NCI-H82 treated with DMSO at 0.1 percent for 48 hours (cell line): ENCODE measurements around the gene TTC8.
"Not testable (repeated sequence)": the region's sequence is repeated elsewhere in the genome, so short reads cannot be mapped to it uniquely, and the experiment has no call there.

Experiments
- DNase-seq: peaks from one replicate; lab custom pipeline; 2025; ENCODE audit not compliant: unreplicated experiment; lab: John Stamatoyannopoulos, UW

Gene TTC8

GRCh38 chr14:88824314-88825077 lies at the start of gene TTC8:
Gene TTC8 (plus strand): TSS chr14:88824651. CDS start chr14:88824708, 57 bp downstream.
- DNase-seq = peak; percentile 80

DNA sequence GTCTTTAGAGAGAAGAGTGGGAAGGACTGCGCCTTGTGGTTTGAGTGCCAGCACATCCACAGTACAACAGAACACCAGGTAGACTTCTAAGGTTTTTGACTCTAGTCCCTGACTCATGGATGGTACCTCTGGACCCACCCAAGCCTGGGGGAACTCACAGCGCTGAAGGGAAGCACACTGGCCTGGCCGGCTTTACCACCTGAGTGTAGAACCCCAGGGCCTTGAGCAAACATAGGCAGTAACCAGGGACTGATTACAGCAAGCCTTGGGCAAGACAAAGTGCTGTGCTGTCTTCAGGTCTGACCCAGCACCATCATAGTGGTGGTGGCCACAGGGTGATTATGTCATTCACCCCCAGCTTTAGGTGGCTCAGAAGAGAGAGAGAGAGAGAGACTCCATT lies 48.9 kb upstream of the TTC8 start:
- no peak for DNase-seq

GRCh38 chr14:88785911-88786310 lies 38.5 kb upstream of the TTC8 start:
- no peak for DNase-seq

DNA sequence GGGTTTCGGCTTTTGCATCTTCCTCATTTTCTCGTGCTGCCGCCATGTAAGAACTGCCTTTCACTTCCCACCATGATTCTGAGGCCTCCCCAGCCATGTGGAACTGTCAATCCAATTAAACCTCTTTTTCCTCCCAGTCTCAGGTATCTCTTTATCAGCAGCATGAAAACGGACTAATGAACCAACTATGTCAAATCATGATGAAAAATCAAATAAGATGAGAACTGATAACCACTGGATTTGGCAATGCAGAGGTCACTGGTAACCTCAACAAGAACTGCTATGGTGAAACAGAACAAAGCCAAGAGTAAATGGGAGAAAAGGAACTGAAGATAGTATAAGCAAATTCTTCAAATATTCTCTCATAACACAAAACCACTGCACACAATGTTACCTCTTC lies 37.7 kb upstream of the TTC8 start:
- no peak for DNase-seq

DNA sequence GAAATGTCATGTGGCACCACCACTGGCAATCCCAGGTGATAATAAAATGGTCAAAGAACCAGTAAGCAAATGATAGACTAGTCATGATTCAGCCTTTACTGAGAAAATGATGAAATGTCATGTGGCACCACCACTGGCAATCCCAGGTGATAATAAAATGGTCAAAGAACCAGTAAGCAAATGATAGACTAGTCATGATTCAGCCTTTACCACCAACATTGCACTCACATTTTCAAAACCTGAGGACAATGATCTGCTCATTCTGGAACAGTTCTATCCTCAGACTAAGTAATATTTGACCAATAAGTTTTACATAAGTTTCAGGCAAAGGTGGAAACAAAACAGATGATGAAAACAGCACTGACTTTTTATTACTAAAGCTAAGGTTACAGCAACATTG lies 34.9 kb upstream of the TTC8 start:
- DNase-seq = not testable (repeated sequence)

DNA sequence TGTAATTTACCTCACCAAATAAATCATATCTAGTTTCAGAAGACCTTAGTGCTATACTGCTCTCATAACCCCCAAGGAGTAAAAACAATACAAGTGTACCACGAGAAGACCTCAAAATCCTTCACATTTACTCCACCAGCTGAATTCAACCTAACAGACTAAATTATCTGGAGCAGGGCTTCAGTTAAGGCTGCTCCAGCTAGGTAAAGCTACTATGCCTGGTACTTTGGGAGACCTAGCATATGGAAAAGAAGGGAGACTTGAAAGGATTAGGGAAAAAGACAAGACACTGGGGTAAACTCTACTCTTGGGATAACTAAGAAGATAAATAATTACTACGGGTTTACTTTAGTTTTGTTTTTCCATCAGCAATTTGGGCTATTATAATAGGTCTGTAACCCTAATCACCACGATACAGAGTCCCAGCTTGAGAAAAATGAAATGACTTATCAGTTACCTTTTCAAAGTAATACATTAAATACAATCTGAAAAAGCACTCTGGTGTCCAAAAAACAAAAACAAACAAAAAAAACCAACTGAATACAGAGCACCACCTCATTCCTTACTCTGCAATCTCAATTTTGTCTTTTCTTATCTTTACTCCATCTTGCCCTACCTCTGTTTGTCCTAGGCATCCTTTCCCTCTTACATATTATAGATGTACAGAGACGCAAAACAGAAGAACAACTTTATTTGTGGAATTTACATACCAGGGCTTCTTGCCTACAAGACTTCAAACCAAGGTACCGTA lies 33.8 kb upstream of the TTC8 start:
- DNase-seq = peak; percentile 10

DNA sequence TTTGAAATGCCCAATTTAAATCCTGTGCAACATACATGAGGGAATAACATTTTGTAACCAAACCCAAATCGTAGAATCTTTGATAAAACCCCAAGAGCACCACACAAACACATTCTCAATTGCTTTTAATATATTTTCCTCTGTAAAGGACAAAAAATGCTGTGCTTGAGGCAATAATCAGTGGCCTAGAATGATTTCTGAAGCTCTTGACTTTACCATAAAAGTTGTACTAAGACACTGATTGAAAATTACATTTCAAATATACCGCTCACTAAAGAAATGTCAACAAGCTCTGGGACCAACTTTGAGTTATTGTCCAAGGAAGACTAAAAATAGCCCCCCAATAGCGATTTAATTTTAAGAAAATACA lies 33.2 kb upstream of the TTC8 start:
- no peak for DNase-seq

DNA sequence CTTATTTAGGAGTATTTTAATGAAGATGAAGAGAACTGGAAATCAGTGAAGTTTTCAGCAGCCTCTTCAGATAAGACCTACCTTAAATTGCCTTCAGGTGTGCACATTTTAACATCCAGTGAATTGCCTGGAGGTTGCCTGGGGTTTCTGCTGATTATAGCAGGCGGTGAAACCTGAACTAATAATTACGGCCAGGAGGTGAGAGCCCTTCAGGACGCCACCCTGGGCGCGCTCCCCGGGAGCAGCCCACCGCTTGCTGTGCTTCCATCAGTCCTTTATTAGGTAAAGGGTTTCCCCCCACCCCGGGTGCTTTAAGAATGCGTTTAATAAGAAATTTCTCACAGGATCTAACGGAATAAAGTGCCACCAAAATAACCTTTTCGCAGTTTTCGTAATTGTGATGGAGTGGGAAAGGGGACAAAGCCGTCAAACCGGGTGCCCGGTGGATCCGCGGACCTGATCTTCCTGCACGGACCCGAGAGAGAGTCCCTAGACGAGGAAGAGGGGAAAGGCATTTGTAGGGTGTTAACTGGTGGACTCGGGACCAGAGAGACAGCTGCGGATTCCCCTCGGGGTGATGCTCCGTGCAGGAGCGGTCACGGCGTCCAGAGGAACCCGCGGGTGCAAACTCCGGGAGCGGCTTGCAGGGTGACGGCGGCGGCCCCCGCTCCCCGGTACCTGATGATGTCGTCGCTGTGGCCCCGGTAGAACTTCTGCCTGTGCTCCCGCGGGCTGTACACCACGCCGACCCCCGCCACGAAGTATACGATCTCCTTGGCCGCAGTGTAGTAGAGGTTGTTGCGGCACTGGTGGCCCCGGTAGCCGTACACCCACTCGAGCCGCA lies 32.6 kb upstream of the TTC8 start:
- no peak for DNase-seq

DNA sequence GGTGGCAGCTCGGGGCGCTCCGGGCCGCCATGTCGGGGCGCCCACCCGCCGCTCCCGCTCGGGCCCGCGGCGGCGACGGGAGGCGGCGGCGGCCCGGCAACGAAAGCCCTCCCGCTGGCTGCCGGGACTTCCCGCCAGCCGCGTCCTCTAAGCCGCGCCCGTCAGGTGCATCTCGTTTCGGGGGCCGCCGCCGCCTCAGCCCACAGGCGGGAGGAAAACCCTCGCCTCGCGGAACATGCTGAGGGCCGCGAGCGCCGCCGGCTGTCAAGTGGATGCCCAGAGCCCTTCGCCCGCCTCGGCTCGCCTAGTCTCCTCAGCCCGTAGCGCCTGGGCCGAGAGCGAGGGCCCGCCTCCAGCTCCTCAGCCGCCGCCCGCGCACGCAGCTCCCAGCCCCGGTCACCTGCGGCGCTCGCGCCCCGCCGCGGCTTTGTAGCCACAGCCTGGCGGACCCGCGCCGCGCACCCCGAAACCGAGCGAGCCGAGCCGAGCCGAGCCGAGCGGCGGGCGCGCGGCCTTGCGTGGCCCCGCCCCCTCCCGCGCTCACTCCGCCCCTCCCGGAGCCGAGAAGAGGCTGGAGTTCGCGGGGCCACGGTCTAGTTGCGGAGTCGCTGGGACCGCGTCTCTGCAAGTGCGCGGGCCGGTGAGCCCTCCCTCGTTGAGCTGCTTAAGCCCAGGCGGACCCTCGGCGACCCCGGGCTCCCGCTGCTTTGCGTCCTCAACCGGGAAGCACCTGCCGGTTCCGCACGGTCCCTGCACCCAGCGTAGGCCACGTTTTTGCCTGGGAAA lies 31.8 kb upstream of the TTC8 start, which contains the start of gene EML5:
Gene EML5, minus strand, starts transcription at position 481 of the 786 bp plus-strand sequence. Its CDS starts 450 bp downstream, at position 31.
- peak; percentile 45 for DNase-seq

GRCh38 chr14:88793259-88793625 lies 31.2 kb upstream of the TTC8 start:
- no peak for DNase-seq

DNA sequence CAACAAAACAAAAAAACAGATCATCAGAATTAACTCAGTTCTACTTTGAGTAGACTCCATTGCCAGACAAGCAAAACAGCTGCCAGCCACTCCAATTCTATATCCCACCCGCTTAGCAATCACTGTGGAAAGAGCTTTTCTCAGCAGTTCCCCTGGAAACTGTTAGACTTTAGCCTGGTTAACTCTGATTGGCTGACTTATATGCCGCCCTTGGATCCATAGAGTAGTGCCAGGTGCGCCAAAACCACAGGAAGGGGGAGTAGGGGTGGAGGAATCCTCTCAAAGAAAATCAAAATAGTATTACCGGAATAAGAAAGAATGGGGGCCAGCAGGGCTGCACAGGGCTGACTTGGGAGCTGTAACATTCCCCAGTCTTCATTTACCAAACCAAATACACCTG lies 26.3 kb upstream of the TTC8 start:
- DNase-seq = peak; percentile 30

DNA sequence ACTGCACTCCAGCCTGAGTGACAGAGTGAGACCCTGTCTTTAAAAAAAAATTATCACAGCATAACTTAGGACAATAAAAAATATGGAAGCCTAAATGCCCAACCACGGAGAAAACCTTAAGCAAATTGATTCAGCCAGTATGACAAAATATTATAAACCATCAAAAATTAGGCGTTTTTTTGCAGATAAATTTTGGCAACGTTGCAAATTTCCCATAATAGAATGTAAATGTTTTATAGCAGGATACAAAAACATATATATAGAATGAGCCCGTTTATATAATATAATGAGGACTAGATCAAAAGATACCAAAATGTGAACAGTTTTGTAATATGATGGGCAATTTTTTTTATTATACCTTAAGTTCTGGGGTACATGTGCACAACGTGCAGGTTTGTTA lies 24.9 kb upstream of the TTC8 start:
- no peak for DNase-seq

DNA sequence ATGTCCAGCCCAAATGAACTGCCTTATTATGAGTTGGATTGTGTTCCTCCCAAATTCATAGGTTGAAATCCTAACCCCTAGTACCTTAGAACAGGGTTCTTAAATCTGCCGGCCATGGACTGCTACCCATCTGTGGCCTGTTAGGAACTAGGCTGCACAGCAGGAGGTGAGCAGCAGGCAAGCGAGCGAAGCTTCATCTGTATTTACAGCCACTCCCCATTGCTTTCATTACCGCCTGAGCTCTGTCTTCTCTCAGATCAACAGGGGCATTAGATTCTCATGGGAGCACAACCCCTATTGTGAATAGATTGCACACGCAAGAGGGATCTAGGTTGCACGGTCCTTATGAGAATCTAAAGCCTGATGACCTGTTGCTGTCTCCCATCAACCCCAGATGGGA lies 21.9 kb upstream of the TTC8 start:
- DNase-seq = no peak

DNA sequence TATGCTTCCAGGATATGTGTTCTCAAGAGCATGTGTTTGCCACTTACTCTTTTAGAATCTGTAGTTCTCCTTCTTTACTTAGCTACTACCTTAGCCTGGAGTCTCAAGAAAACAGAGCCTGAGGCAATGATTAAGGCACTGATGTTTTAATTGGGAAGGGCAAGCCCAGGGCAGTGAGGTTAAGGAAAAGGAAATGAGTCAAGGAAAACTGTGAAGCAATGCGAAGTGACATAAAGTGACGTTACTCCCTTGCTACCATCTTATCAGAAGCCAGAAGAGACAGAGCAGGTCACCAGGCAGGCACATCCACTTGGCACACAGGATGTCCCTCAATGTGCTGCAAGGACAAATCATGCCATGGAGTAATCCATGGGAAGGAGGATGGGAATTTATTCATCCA lies 20.4 kb upstream of the TTC8 start:
- no peak for DNase-seq

GRCh38 chr14:88804477-88804876 lies 20.0 kb upstream of the TTC8 start:
- DNase-seq = no peak

DNA sequence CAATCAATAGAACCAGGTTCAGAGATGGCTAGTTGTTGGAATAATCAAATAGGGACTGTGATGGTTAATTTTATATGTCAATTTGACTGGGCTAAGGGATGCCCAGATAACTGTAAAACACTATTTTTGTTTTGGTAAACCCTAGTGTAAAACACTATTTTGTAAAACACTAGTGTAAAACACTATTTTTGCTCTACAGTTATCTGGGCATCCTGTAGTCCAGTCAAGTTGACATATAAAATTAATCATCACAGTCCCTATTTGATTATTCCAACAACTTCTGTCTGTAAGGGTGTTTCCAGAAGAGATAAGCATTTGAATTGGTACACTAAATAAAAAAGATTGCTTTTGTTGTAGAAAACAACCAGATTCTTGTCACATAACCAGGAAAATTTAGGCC lies 16.1 kb upstream of the TTC8 start:
- no peak for DNase-seq

GRCh38 chr14:88815980-88816379 lies 8.5 kb upstream of the TTC8 start:
- no peak for DNase-seq

DNA sequence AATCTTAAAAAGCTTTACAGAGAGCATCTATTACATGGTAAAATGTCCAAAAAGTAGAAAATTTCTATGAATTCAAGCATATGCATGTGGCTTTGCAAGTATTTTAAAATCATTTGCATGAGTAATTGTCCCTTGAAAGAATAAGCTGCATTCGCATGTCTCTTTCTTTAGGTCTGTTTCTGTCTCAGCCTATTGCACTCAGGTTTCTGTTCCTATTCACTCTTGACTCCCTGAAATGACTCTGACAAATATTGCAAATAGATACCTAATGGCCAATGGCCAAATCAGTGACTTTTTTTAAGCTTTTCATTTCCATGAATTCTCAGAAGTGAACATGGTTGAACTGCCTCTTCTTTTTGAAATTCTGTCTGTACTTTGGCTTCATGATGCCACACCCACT lies 6.4 kb upstream of the TTC8 start:
- no peak for DNase-seq

DNA sequence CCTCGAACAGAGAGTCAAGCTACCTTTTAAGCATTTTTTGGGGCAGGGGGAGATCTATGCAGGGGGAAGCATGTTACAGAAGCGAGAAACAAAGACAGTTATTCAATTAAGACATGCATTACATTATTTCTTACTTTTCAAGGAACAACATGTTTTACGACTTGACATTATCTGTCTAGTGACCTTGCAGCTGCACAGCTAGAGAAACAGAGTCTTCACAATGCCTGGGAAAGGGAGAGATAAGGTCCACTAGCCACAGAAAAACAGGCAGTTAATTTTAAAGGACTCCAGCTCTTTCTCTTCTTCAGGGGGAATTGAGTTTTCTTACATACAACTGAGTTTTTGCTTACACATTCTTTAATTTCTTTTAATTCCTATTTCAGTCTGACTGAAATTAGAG lies 4.8 kb upstream of the TTC8 start:
- DNase-seq = not testable (repeated sequence)

DNA sequence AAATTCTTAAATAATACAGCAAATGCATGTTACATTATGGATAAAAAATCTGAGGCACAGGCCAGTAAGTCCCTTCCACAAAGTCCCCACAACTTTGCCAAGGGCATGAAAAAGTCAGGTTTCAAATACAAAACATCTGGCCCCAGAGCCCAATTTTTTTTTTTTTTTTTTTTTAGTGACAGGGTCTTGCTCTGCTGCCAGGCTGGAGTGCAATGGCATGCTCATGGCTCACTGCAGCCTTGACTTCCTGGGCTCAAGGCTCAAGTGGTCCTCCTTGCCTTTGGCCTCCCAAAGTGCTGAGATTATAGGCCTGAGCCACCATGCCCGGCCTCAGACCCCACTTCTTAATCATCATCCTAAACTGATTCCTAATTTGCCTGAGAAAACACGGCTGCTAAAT lies 3.1 kb upstream of the TTC8 start:
- DNase-seq = no peak

DNA sequence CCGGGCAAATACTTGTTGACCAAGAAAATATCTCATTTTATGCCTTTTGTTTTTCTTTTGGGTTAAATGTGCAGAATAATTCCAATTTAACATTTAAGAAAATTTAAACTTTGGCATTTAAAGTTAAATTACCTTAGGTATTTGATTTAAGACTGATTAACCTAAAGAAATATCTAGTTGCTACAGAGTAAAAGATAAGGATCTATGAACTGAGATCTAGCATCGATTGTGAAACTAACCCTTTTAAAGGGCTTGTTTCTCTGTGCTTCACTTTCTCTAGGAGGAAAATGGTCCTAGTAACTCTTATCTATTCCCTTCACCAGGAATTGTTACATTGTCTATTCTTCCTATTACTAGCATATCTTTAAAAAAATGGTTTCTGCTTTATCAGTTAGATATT lies 2.6 kb upstream of the TTC8 start:
- DNase-seq = no peak
